A673 (cell line): Measurements from ENCODE around the gene SIK3.

Source experiments
- EZH2 ChIP-seq: fragments of 200-600 bp; sonication (generic); IDR thresholded peaks from 2 replicates; pipeline ENCODE4 v1.6.1; 2017; ENCODE audit warnings: borderline replicate concordance, low read depth, mild to moderate bottlenecking, mixed read lengths, antibody characterized with exemption, low read length; ENCODE audit not compliant: poor library complexity, severe bottlenecking
- TF ChIP-seq, protein P1 (sequence below): fragments of 300-800, 200-600 bp; sonication (generic); conservative IDR thresholded peaks from 2 replicates; pipeline ENCODE4 v1.5.1; 2017; ENCODE audit warnings: low read depth, mild to moderate bottlenecking, antibody characterized with exemption, low read length, moderate library complexity, mixed read lengths

DNA sequence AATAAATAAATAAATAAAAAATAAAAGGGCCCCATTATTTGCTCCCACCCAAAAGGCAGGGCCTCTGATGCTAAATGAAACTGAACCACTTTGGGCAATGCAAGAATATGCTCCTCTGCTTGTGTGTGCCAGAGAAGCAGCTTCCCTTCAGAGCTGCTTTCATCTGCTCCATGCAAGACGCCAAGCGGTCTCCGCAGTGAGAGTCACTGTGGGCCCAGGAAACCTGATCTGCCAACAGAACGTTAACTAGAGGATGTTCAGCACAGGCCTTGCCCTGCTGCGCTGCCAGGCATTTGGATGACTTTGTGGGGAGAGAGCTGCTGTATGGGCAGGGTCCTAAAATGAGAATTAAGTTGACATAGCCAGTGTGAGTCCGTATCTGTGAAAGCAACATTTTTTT, 217.1 kb downstream of the SIK3 start:
- TF ChIP-seq, protein P1, sequence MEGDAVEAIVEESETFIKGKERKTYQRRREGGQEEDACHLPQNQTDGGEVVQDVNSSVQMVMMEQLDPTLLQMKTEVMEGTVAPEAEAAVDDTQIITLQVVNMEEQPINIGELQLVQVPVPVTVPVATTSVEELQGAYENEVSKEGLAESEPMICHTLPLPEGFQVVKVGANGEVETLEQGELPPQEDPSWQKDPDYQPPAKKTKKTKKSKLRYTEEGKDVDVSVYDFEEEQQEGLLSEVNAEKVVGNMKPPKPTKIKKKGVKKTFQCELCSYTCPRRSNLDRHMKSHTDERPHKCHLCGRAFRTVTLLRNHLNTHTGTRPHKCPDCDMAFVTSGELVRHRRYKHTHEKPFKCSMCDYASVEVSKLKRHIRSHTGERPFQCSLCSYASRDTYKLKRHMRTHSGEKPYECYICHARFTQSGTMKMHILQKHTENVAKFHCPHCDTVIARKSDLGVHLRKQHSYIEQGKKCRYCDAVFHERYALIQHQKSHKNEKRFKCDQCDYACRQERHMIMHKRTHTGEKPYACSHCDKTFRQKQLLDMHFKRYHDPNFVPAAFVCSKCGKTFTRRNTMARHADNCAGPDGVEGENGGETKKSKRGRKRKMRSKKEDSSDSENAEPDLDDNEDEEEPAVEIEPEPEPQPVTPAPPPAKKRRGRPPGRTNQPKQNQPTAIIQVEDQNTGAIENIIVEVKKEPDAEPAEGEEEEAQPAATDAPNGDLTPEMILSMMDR = no peak
- TF ChIP-seq EZH2 = no peak
